Stomach (tissue), 9 donors: Measurements from ENCODE around the gene BIRC7. TPM values are rescaled to one million over a fixed set of nuclear protein-coding genes. Genes with fewer than 3 reads are reported as not detected.

Source experiments
- DNase-seq, 2 donors: peaks; one replicate each; pipeline versions ENCODE4 v3.0.0 to v3.0.0-alpha.2; 2013 to 2019
- H3K27ac ChIP-seq, 5 donors: fragments of 200-600 bp in 4 of 5; sonication (generic) in 4 of 5; one replicate each; pipeline ENCODE4 v1.5.1; 2013 to 2019; ENCODE audit warnings: mild to moderate bottlenecking in 1 of 5, moderate library complexity in 1 of 5
- H3K27me3 ChIP-seq, 3 donors: fragments of 200-600 bp; sonication (generic); one replicate each; pipeline ENCODE4 v1.5.1; 2017 to 2019; ENCODE audit warnings: mixed run types in 1 of 3
- H3K36me3 ChIP-seq, 4 donors: fragments of 200-600 bp; sonication (generic); 1 replicate in 3 of 4; 2 replicates in 1 of 4; pipeline ENCODE4 v1.5.1; 2016 to 2019
- H3K4me1 ChIP-seq, 4 donors: fragments of 200-600 bp; sonication (generic); one replicate each; pipeline ENCODE4 v1.5.1; 2016 to 2019
- H3K4me3 ChIP-seq, 4 donors: fragments of 200-600 bp; sonication (generic) in 3 of 4; one replicate each; pipeline ENCODE4 v1.5.1; 2016 to 2019; ENCODE audit warnings: mild to moderate bottlenecking in 1 of 4
- H3K9me3 ChIP-seq, 4 donors: fragments of 200-600 bp; sonication (generic); one replicate each; pipeline ENCODE4 v1.5.1; 2016 to 2019
- EP300 ChIP-seq: sonication (generic); formaldehyde crosslinking; IDR thresholded peaks from one replicate; pipeline ENCODE4 v1.6.1; 2017; ENCODE audit warnings: antibody characterized with exemption
- POLR2A ChIP-seq, 4 donors: fragments of 450-650 bp; IDR thresholded peaks; one replicate each; pipeline ENCODE4 v1.6.1; 2016; ENCODE audit warnings: antibody characterized with exemption in 4 of 4, control low read depth in 2 of 4, mild to moderate bottlenecking in 1 of 4, moderate library complexity in 1 of 4
- POLR2AphosphoS5 ChIP-seq, 3 donors: sonication (generic); formaldehyde crosslinking; IDR thresholded peaks; one replicate each; pipeline ENCODE4 v1.6.1; 2016; ENCODE audit warnings: antibody characterized with exemption in 3 of 3
- whole genome bisulfite sequencing, 5 donors: extraction: QIAGEN DNeasy Blood & Tissue Kit in 3 of 5; methylation state at CpG; one replicate each; pipeline versions ENCODE4 v1.1.5 to v1.1.7; 2013 to 2018; 5-methylcytosine and 5-hydroxymethylcytosine counted together
- intact Hi-C: fragments of 100-400 bp; cut with DNase I; formaldehyde crosslinking; loops from one replicate; pipeline ENCODE4 v1.15.1; 2023; ENCODE audit warnings: low total_unique reads
- polyA plus RNA-seq, 3 donors: library from polyadenylated mRNA; stranded (reverse); fragments of 200-250 nt; gene quantifications; one replicate each; pipeline ENCODE4 v1.2.3, GENCODE V29; 2013
- small RNA-seq, 4 donors: library from RNA; depleted of rRNA; stranded (forward); fragments of <200 nt; gene quantifications; one replicate each; pipeline ENCODE3, GENCODE V24; 2016
- total RNA-seq, 5 donors: library from RNA; depleted of rRNA; stranded (reverse); fragments of >200 nt; gene quantifications; one replicate each; pipeline versions ENCODE4 v1.1.0 to v1.2.3, GENCODE V29; 2014 to 2016
- TF ChIP-seq, protein P1 (sequence below), 7 experiments: fragments of 450-650 bp in 4 of 7; fragments of 200-600 bp in 3 of 7; sonication (generic) in 3 of 7; IDR thresholded peaks; one replicate each; pipeline ENCODE4 v1.5.1; 2016 to 2019; ENCODE audit warnings: antibody characterized with exemption in 7 of 7, control low read depth in 2 of 7, mild to moderate bottlenecking in 1 of 7
- donor health status: healthy with polysubstance abuse.
- donor health status: Bipolar disorder and iron deficiency.
- donor health status: healthy.

Gene BIRC7
- total and polyA plus RNA-seq, 8 donors: not detected

DNA sequence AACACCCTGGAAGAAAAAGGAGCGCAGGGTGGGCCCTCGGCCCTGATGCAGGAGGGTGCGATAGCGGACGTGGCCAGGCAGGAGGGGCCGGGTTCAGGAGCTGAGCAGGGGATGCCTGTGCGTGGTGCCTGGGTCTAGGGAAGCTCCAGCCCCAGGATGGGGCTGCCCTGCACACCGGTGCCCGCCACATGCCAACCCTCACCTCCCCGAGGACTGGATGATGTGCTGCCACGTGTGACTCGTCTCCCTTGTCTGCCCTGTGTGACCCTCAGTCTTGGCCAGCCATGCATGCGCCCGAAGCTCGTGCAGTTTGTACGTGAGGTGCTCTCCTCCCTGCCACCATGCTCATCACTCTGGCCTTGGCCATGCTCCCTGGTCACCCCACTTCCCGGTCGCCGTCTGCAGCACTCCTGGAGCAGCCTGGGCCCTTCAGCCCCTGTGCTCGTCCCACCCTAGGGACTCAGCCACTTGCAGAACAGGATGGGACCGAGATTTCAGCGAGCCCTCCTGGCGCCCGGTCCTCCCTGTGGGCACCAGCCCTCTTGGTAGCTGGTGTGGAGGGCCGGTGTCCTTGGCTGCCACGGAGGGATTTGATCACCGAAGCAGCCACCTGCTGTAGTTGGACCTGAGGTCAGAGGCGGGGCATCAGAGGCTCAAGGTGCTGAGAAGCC, 53.0 kb downstream of the BIRC7 start:
- intact Hi-C loops: no loop called here
- Histone ChIP-seq H3K27me3 (peaks cover 0 to 25% (median 9%) of the 10 kb centered on the region in 3 donors), H3K36me3 (peaks cover 52 to 64% (median 61%) of the 10 kb centered on the region in 4 donors), H3K4me1 (peaks cover 0 to 15% (median 13%) of the 10 kb centered on the region in 4 donors), H3K9me3 (no peaks in the 10 kb centered on the region), H3K27ac (no peak overlapping the region), H3K4me3 (no peak overlapping the region)
- TF ChIP-seq EP300 (no peak), POLR2A (IDR thresholded peaks at IDR 0.05) (no peak), POLR2AphosphoS5 (IDR thresholded peaks at IDR 0.05) (no peak)
- TF ChIP-seq, protein P1, sequence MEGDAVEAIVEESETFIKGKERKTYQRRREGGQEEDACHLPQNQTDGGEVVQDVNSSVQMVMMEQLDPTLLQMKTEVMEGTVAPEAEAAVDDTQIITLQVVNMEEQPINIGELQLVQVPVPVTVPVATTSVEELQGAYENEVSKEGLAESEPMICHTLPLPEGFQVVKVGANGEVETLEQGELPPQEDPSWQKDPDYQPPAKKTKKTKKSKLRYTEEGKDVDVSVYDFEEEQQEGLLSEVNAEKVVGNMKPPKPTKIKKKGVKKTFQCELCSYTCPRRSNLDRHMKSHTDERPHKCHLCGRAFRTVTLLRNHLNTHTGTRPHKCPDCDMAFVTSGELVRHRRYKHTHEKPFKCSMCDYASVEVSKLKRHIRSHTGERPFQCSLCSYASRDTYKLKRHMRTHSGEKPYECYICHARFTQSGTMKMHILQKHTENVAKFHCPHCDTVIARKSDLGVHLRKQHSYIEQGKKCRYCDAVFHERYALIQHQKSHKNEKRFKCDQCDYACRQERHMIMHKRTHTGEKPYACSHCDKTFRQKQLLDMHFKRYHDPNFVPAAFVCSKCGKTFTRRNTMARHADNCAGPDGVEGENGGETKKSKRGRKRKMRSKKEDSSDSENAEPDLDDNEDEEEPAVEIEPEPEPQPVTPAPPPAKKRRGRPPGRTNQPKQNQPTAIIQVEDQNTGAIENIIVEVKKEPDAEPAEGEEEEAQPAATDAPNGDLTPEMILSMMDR (IDR thresholded peaks at IDR 0.05): no peak
- WGBS, 5 donors: 78 to 88% (median 85%) methylated on average over 17 to 28 of the region's 28 CpGs
- DNase-seq: no peak

GRCh38 chr20:63289311-63290135, 53.8 kb downstream of the BIRC7 start:
- Histone ChIP-seq H3K4me3 (no peak overlapping the region), H3K27me3 (peaks cover 0 to 33% (median 13%) of the 10 kb centered on the region in 3 donors), H3K9me3 (no peaks in the 10 kb centered on the region), H3K4me1 (peaks cover 0 to 15% (median 13%) of the 10 kb centered on the region in 4 donors), H3K36me3 (peaks cover 45 to 55% (median 53%) of the 10 kb centered on the region in 4 donors), H3K27ac (no peak overlapping the region)
- intact Hi-C loops: no loop called here
- WGBS, 5 donors: 73 to 82% (median 82%) methylated on average over 16 to 25 of the region's 25 CpGs
- TF ChIP-seq POLR2AphosphoS5 (IDR thresholded peaks at IDR 0.05): no peak
- no peak for TF ChIP-seq POLR2A (IDR thresholded peaks at IDR 0.05)
- TF ChIP-seq, protein P1 (IDR thresholded peaks at IDR 0.05): no peak
- TF ChIP-seq EP300: no peak
- DNase-seq: no peak

Small RNA genes lying within 50 kb of the gene (small RNA-seq; reads per million reads assigned to genes)
- gene MIR3196: 0 reads per million in 4 donors
- gene MIR4326: 0 to 0.92 (median 0.43) reads per million in 4 donors

Other genes starting within 250 kb of the BIRC7 start
- under 1 TPM in 1 of 5 donors, not detected in 4; 0.55 TPM for gene BHLHE23, start 228.9 kb upstream of the BIRC7 start, total RNA-seq
- gene BHLHE23, start 228.9 kb upstream of the BIRC7 start, polyA plus RNA-seq: not detected
- gene YTHDF1, start 19.8 kb upstream of the BIRC7 start, total RNA-seq: 10 to 100 TPM; 20.4 to 41.1 (median 33.3) TPM
- 10 to 100 TPM; 17.8 to 19.4 (median 19.3) TPM for gene YTHDF1, start 19.8 kb upstream of the BIRC7 start, polyA plus RNA-seq
- 1 to 10 TPM in 1 of 5 donors, not detected in 4; 4.4 TPM for gene NKAIN4, start 18.6 kb downstream of the BIRC7 start, total RNA-seq
- 1 to 10 TPM in 1 of 3 donors, under 1 TPM in 1, not detected in 1; 0.28 to 1.2 TPM for gene NKAIN4, start 18.6 kb downstream of the BIRC7 start, polyA plus RNA-seq
- 100 to 1,000 TPM in 3 of 5 donors, 10 to 100 TPM in 2; 51.3 to 146 (median 100) TPM for gene ARFGAP1, start 36.9 kb downstream of the BIRC7 start, total RNA-seq
- 10 to 100 TPM; 51.5 to 53.2 (median 51.5) TPM for gene ARFGAP1, start 36.9 kb downstream of the BIRC7 start, polyA plus RNA-seq
- 1 to 10 TPM in 1 of 5 donors, not detected in 4; 2.4 TPM for gene COL20A1, start 57.3 kb downstream of the BIRC7 start, total RNA-seq
- gene COL20A1, start 57.3 kb downstream of the BIRC7 start, polyA plus RNA-seq: under 1 TPM in 1 of 3 donors, not detected in 2; 0.53 TPM
- gene CHRNA4, start 125.4 kb downstream of the BIRC7 start, total RNA-seq: under 1 TPM in 1 of 5 donors, not detected in 4; under 0.01 TPM
- gene CHRNA4, start 125.4 kb downstream of the BIRC7 start, polyA plus RNA-seq: under 1 TPM in 1 of 3 donors, not detected in 2; 0.15 TPM
- gene KCNQ2, start 236.8 kb downstream of the BIRC7 start, total RNA-seq: 1 to 10 TPM in 1 of 5 donors, not detected in 4; 2.2 TPM
- under 1 TPM in 2 of 3 donors, not detected in 1; 0.03 to 0.25 TPM for gene KCNQ2, start 236.8 kb downstream of the BIRC7 start, polyA plus RNA-seq